K562 (cell line): ENCODE results near the gene ADAM22. TPM values are rescaled to one million over a fixed set of nuclear protein-coding genes. Genes with fewer than 3 reads are reported as not detected.
A peak's percentile ranks its signal among the peaks of the same experiment; 100 is the strongest.

Experiments used
- BRCA1 ChIP-seq, 2 experiments: fragments of 450-650 bp in 1 of 2; sonication (generic) in 1 of 2; formaldehyde crosslinking in 1 of 2; IDR thresholded peaks; 2 replicates each; pipeline versions ENCODE4 v1.5.0 to v1.6.1; 2017 to 2020; ENCODE audit warnings: mild to moderate bottlenecking in 1 of 2, missing genetic modification reagents in 1 of 2
- CSDE1 ChIP-seq, 2 experiments: fragments of 450-650 bp; IDR thresholded peaks; 2 replicates each; pipeline ENCODE4 v1.6.1; 2016; ENCODE audit warnings: mild to moderate bottlenecking in 1 of 2
- FOSL1 ChIP-seq: fragments of 200-800 bp; sonication (Bioruptor generic); conservative IDR thresholded peaks from 2 replicates; pipeline ENCODE4 v1.6.1; 2016; ENCODE audit warnings: missing genetic modification characterization, missing compliant biosample characterization
- FUS ChIP-seq: fragments of 200-400 bp; formaldehyde crosslinking; optimal IDR thresholded peaks from 2 replicates; pipeline ENCODE3; 2017; ENCODE audit warnings: low read depth, low read length
- POLR2H ChIP-seq: IDR thresholded peaks from 2 replicates; pipeline ENCODE4 v1.6.1; 2016; ENCODE audit warnings: missing genetic modification characterization, low read depth, mild to moderate bottlenecking, control low read depth, missing compliant biosample characterization, moderate library complexity
- PRMT5 ChIP-seq: sonication (generic); formaldehyde crosslinking; IDR thresholded peaks from 2 replicates; pipeline ENCODE4 v1.5.0; 2020; ENCODE audit warnings: missing genetic modification reagents
- RBM15 ChIP-seq: fragments of 200-400 bp; formaldehyde crosslinking; IDR thresholded peaks from 2 replicates; pipeline ENCODE4 v1.6.1; 2018; ENCODE audit warnings: mild to moderate bottlenecking, low read length, moderate library complexity; ENCODE audit not compliant: insufficient read depth
- SMARCA4 ChIP-seq: fragments of 450-650 bp; IDR thresholded peaks from 2 replicates; pipeline ENCODE4 v1.6.1; 2016
- SREBF2 ChIP-seq: sonication (generic); formaldehyde crosslinking; IDR thresholded peaks from 2 replicates; pipeline ENCODE4 v1.4.0; 2020; ENCODE audit warnings: mild to moderate bottlenecking, missing genetic modification reagents
- SRSF7 ChIP-seq: fragments of 200-400 bp; formaldehyde crosslinking; optimal IDR thresholded peaks from 2 replicates; pipeline ENCODE3; 2017; ENCODE audit warnings: mild to moderate bottlenecking, low read depth, low read length
- TOE1 ChIP-seq, 2 experiments: fragments of 450-650 bp in 1 of 2; sonication (generic) in 1 of 2; formaldehyde crosslinking in 1 of 2; IDR thresholded peaks; 2 replicates each; pipeline versions ENCODE4 v1.7.1 to v1.8.0; 2016 to 2022; ENCODE audit warnings: borderline replicate concordance in 2 of 2, mild to moderate bottlenecking in 2 of 2, antibody characterized with exemption in 1 of 2, inconsistent platforms in 1 of 2, low read depth in 1 of 2, missing genetic modification reagents in 1 of 2, moderate library complexity in 1 of 2
- TSC22D4 ChIP-seq: fragments of 450-650 bp; IDR thresholded peaks from 2 replicates; pipeline ENCODE4 v1.6.1; 2016; ENCODE audit warnings: missing genetic modification characterization, missing biosample characterization, control low read depth
- ZNF224 ChIP-seq: sonication (generic); formaldehyde crosslinking; IDR thresholded peaks from 2 replicates; pipeline ENCODE4 v1.8.0; 2022; ENCODE audit warnings: mild to moderate bottlenecking, missing genetic modification reagents
- ZNF408 ChIP-seq: fragments of 250-450 bp; sonication (Bioruptor Pico); IDR thresholded peaks from 2 replicates; pipeline ENCODE4 v1.4.0; 2020; ENCODE audit warnings: low read depth, mild to moderate bottlenecking, moderate library complexity
- ZNF668 ChIP-seq: fragments of 250-450 bp; sonication (Bioruptor Pico); IDR thresholded peaks from 2 replicates; pipeline ENCODE4 v1.8.0; 2022; ENCODE audit warnings: mild to moderate bottlenecking, inconsistent platforms
- polyA plus RNA-seq, 8 experiments: library from polyadenylated mRNA; depleted of rRNA in 4 of 8; stranded (reverse) in 5 of 8; unstranded in 3 of 8; fragments of >200 nt; fragmentation: Nextera tagmentation in 2 of 8; fragmentation: Illumina TruSeq in 1 of 8; extraction: Ambion mirVana in 2 of 8; extraction: Trizol in 1 of 8; gene quantifications; 2 replicates each; pipeline versions ENCODE4 v1.2.1 to v1.2.3, GENCODE V29; 2011 to 2014; ENCODE audit warnings: inconsistent platforms in 1 of 8, missing spikeins in 1 of 8
- total RNA-seq, 7 experiments: library from RNA; depleted of rRNA in 6 of 7; stranded (reverse); fragments of >200 nt in 6 of 7; fragmentation: Illumina TruSeq in 2 of 7; extraction: Trizol in 2 of 7; gene quantifications; 2 replicates each; pipeline versions ENCODE4 v1.2.1 to v1.2.3, GENCODE V29; 2011 to 2021; ENCODE audit warnings: low replicate concordance in 1 of 7
- TF ChIP-seq, protein P1 (sequence below): sonication (generic); formaldehyde crosslinking; IDR thresholded peaks from 2 replicates; pipeline ENCODE4 v1.8.0; 2023; ENCODE audit warnings: mild to moderate bottlenecking, missing genetic modification reagents
- TF ChIP-seq, protein P2 (sequence below): fragments of 250-450 bp; sonication (Bioruptor Pico); IDR thresholded peaks from 2 replicates; pipeline ENCODE4 v1.4.0; 2020
- TF ChIP-seq, protein P3 (sequence below): sonication (generic); formaldehyde crosslinking; IDR thresholded peaks from 2 replicates; pipeline ENCODE4 v1.8.0; 2022; ENCODE audit warnings: mild to moderate bottlenecking, missing genetic modification reagents, borderline replicate concordance
- TF ChIP-seq, protein P4 (sequence below): sonication (generic); formaldehyde crosslinking; IDR thresholded peaks from 2 replicates; pipeline ENCODE4 v1.5.0; 2020; ENCODE audit warnings: missing genetic modification reagents

Gene ADAM22
- total and polyA plus RNA-seq, 9 of the 15 experiments (the other 6 are each of a cell fraction or from before 2014, with no cell fraction given), result 0.01 to 0.58 (median 0.18) TPM

DNA sequence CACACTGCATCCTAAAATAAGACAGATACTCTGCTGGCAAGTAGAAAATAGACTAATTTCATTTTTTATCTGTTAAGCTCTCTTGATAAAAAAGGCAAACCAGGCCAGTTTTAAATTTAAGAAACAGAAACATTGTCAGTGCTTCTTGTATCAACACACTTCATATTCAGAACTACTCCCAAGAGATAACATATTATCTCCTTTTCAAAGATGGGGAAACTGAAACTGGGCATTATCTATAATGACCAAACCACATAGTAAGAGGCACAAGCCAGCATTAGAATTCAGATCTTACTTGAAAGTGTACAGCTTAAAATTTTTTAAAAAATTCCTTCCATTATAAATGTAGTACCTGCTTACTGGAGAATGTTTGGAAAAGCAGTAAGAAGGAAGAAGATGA, 271.1 kb downstream of the ADAM22 start (continued):
- TF ChIP-seq ZNF408 (no peak), BRCA1 (IDR thresholded peaks at IDR 0.05) (no peak), BRCA1 (CRISPR knock-in tag; IDR thresholded peaks at IDR 0.05) (no peak), PRMT5 (no peak), FUS (no peak), SRSF7 (no peak), ZNF224 (CRISPR knock-in tag) (no peak), TSC22D4 (tag) (no peak), RBM15 (no peak), CSDE1 (IDR thresholded peaks at IDR 0.05) (no peak), SREBF2 (CRISPR knock-in tag) (no peak), FOSL1 (tag) (no peak), SMARCA4 (peak; percentile 81), ZNF668 (CRISPR knock-in tag) (no peak), POLR2H (tag) (peak; percentile 34; the same call in 1 of the 2 replicates), TOE1 (IDR thresholded peaks at IDR 0.05; ENCODE audit: borderline replicate concordance) (no peak), TOE1 (CRISPR knock-in tag; IDR thresholded peaks at IDR 0.05; ENCODE audit: borderline replicate concordance, low read depth) (no peak)
- TF ChIP-seq, protein P1, sequence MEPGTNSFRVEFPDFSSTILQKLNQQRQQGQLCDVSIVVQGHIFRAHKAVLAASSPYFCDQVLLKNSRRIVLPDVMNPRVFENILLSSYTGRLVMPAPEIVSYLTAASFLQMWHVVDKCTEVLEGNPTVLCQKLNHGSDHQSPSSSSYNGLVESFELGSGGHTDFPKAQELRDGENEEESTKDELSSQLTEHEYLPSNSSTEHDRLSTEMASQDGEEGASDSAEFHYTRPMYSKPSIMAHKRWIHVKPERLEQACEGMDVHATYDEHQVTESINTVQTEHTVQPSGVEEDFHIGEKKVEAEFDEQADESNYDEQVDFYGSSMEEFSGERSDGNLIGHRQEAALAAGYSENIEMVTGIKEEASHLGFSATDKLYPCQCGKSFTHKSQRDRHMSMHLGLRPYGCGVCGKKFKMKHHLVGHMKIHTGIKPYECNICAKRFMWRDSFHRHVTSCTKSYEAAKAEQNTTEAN (CRISPR knock-in tag), result no peak
- TF ChIP-seq, protein P2, sequence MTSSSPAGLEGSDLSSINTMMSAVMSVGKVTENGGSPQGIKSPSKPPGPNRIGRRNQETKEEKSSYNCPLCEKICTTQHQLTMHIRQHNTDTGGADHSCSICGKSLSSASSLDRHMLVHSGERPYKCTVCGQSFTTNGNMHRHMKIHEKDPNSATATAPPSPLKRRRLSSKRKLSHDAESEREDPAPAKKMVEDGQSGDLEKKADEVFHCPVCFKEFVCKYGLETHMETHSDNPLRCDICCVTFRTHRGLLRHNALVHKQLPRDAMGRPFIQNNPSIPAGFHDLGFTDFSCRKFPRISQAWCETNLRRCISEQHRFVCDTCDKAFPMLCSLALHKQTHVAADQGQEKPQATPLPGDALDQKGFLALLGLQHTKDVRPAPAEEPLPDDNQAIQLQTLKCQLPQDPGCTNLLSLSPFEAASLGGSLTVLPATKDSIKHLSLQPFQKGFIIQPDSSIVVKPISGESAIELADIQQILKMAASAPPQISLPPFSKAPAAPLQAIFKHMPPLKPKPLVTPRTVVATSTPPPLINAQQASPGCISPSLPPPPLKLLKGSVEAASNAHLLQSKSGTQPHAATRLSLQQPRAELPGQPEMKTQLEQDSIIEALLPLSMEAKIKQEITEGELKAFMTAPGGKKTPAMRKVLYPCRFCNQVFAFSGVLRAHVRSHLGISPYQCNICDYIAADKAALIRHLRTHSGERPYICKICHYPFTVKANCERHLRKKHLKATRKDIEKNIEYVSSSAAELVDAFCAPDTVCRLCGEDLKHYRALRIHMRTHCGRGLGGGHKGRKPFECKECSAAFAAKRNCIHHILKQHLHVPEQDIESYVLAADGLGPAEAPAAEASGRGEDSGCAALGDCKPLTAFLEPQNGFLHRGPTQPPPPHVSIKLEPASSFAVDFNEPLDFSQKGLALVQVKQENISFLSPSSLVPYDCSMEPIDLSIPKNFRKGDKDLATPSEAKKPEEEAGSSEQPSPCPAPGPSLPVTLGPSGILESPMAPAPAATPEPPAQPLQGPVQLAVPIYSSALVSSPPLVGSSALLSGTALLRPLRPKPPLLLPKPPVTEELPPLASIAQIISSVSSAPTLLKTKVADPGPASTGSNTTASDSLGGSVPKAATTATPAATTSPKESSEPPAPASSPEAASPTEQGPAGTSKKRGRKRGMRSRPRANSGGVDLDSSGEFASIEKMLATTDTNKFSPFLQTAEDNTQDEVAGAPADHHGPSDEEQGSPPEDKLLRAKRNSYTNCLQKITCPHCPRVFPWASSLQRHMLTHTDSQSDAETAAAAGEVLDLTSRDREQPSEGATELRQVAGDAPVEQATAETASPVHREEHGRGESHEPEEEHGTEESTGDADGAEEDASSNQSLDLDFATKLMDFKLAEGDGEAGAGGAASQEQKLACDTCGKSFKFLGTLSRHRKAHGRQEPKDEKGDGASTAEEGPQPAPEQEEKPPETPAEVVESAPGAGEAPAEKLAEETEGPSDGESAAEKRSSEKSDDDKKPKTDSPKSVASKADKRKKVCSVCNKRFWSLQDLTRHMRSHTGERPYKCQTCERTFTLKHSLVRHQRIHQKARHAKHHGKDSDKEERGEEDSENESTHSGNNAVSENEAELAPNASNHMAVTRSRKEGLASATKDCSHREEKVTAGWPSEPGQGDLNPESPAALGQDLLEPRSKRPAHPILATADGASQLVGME (CRISPR knock-in tag), result no peak
- TF ChIP-seq, protein P3, sequence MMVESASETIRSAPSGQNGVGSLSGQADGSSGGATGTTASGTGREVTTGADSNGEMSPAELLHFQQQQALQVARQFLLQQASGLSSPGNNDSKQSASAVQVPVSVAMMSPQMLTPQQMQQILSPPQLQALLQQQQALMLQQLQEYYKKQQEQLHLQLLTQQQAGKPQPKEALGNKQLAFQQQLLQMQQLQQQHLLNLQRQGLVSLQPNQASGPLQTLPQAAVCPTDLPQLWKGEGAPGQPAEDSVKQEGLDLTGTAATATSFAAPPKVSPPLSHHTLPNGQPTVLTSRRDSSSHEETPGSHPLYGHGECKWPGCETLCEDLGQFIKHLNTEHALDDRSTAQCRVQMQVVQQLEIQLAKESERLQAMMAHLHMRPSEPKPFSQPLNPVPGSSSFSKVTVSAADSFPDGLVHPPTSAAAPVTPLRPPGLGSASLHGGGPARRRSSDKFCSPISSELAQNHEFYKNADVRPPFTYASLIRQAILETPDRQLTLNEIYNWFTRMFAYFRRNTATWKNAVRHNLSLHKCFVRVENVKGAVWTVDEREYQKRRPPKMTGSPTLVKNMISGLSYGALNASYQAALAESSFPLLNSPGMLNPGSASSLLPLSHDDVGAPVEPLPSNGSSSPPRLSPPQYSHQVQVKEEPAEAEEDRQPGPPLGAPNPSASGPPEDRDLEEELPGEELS (CRISPR knock-in tag), result no peak
- TF ChIP-seq, protein P4, sequence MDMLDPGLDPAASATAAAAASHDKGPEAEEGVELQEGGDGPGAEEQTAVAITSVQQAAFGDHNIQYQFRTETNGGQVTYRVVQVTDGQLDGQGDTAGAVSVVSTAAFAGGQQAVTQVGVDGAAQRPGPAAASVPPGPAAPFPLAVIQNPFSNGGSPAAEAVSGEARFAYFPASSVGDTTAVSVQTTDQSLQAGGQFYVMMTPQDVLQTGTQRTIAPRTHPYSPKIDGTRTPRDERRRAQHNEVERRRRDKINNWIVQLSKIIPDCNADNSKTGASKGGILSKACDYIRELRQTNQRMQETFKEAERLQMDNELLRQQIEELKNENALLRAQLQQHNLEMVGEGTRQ (CRISPR knock-in tag), result no peak
